Measurements from ENCODE around the gene ODAD4.
"Not testable (repeated sequence)": the region's sequence is repeated elsewhere in the genome, so short reads cannot be mapped to it uniquely, and the experiment has no call there.

Gene ODAD4

DNA sequence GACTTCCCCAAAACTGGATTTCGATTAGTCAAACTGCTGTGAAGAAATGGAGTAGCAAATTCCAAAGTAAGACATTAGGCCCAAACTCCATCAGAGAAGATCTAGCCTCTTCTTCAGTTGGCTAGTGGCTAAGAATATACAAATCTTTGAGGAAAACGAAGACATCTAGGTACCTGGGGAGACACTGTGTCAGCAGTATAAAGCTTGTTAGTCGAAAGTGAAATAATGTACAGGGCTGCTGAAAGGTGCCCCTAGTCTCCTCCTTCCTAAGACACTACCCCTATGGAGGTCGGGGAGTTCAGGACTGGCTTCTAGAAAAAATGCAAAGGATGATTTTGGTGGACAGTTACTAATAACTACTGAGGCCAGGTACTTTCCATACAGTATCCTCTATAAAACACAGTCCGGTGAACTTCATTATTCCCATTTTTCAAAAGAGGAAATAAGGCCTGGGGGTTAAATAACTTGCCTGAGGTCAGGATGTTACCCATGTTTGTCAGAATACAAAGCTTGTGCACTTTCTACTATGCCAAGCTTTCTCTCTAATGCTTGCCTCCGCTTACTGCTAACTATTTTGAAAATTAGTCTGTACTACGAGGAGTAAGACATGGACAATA, 71.9 kb downstream of the ODAD4 start:
- DNase-seq (ENCODE audit: low spot score) = no peak

DNA sequence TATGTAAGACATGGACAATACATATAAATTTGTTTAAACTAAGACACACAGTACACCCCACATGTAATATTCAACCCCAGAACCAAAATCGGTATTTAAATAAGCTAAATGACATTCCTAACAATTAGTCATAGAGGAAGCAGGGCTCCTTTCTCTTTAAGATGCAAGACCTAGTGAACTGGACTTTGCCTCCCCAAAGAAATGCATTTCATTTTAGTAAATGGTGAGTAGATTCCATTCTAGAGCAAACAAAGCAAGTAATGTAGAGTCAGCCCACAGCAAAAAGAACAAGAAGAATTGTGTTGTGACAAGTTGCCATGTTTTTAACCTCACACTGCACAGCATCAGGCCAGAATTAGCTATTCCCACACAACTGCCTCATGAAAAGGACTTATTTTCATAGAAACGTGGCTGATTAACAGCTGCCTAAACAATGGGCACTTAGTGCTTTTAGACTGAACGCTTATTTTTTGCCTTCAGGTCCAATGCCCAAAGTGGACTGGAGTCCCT, 72.4 kb downstream of the ODAD4 start:
- peak; percentile 52 for DNase-seq (ENCODE audit: low spot score)

DNA sequence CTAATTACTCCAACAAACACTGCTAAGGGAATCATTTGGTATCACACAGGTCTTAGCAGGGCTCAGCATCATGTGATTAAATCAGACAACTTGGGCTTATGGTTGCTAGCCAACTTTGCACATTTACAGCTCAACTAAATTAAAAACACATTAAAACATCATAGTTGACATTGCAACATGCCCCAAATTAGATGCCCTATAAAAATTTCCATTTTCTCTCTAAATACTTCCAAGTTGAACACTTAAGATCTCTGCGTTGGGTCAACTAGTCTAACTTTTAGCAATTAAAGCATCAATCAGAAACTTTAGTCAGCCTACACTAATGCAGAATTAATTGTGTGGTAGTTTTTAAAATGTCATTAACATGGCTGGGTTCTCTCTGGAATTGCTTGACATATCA, 74.7 kb downstream of the ODAD4 start:
- no peak for DNase-seq (ENCODE audit: low spot score)

DNA sequence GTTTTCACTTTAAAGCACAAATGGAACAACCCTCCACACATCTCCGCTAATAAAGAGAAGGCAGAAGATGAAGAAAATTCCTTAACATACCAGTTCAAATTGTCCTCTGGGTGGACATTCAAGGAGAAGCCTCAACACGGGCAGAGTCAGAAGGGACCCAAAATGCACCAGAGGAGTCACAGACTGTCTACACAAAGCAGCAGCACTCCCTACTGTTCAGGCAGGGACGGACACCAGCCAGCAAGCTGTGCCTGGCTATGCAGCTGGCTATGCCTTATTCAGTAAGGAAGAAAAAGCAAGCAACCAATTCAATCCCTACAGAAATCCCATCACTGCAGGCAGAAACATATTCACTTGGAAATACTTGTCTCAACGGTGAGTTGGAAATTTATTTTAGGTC, 78.8 kb downstream of the ODAD4 start:
- DNase-seq (ENCODE audit: low spot score) = no peak

DNA sequence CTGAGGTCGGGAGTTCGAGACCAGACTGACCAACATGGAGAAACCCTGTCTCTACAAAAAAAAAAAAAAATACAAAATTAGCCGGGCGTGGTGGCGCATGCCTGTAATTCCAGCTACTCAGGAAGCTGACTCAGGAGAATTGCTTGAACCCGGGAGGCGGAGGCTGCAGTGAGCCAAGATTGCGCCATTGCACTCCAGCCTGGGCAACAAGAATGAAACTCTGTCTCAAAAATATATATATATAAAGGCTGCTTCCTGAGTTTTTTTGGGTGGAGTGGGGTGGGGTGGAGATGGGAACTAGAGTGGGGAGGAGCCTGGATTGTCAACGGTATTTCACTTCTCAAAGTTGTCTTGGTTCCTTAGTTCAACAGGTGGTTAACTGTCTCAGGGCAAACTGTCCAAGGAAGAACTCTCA, 79.9 kb downstream of the ODAD4 start:
- DNase-seq (ENCODE audit: low spot score) = not testable (repeated sequence)

DNA sequence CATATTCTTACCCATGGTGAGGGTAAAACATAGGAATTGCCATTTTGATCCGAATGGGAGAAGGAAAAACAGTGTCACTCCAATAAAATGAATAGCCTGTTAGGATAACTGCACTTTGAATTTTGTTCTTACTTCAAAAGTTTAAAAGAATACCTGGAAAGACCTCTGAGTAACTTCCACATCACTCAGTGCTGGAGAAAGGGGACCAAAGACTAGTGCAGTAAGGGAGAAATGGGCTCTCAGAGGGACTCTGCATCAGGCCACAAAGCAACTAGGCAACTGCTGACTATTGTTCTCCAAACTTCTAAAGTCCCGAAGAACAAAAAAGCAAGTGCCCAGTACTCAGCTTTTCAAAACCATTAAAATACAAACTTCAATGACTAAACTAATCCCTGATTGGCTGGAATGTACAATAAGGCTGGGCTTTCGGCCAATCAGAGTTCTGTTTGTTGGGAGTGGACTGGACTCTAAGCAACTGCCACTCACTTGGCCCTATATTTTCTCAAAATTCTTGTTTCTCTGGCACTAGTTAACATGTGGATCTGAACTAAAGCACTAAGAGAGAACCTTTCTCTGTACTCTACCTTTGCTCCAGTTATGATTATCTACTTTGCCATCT, 80.6 kb downstream of the ODAD4 start:
- peak; percentile 72 for DNase-seq (ENCODE audit: low spot score)

DNA sequence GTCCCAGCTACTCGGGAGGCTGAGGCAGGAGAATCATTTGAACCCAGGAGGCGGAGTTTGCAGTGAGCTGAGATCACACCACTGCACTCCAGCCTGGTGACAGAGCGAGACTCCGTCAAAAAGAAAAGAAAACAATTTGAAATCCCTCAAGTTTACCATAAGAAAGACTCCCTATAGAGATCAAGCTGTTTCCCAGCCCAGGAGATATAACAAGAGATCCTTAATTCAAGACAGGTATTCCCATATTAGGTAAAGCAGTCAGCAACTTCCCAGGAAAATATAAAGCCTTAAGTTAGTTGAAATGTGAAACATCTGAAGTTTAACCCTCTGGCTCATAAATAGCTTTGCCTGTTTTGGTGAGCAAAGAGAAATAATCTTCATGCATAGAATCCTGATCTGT, 81.9 kb downstream of the ODAD4 start:
- not testable (repeated sequence) for DNase-seq (ENCODE audit: low spot score)

DNA sequence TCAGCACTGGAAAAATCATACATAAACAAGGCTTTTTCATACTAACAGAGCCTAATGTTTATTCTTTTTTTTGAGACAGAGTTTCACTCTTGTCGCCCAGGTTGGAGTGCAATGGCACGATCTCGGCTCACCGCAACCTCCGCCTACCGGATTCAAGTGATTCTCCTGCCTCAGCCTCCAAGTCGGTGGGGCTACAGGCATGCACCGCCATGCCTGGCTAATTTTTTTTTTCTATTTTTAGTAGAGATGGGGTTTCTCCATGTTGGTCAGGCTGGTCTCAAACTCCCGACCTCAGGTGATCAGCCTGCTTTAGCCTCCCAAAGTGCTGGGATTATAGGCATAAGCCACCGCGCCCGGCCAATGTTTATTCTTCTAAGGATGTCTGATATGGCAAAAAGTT, 83.3 kb downstream of the ODAD4 start:
- DNase-seq (ENCODE audit: low spot score) = not testable (repeated sequence)

Measured in hepatic stellate cell (primary cell).